Measurements from ENCODE around the gene ABCC2.

Gene ABCC2

GRCh38 chr10:99765672-99766301 lies 16.7 kb upstream of the ABCC2 start:
- TF ChIP-seq, protein P1, sequence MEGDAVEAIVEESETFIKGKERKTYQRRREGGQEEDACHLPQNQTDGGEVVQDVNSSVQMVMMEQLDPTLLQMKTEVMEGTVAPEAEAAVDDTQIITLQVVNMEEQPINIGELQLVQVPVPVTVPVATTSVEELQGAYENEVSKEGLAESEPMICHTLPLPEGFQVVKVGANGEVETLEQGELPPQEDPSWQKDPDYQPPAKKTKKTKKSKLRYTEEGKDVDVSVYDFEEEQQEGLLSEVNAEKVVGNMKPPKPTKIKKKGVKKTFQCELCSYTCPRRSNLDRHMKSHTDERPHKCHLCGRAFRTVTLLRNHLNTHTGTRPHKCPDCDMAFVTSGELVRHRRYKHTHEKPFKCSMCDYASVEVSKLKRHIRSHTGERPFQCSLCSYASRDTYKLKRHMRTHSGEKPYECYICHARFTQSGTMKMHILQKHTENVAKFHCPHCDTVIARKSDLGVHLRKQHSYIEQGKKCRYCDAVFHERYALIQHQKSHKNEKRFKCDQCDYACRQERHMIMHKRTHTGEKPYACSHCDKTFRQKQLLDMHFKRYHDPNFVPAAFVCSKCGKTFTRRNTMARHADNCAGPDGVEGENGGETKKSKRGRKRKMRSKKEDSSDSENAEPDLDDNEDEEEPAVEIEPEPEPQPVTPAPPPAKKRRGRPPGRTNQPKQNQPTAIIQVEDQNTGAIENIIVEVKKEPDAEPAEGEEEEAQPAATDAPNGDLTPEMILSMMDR (IDR thresholded peaks at IDR 0.05) = no peak

GRCh38 chr10:99766302-99766681 lies 16.1 kb upstream of the ABCC2 start:
- TF ChIP-seq, protein P1 (IDR thresholded peaks at IDR 0.05) = no peak

DNA sequence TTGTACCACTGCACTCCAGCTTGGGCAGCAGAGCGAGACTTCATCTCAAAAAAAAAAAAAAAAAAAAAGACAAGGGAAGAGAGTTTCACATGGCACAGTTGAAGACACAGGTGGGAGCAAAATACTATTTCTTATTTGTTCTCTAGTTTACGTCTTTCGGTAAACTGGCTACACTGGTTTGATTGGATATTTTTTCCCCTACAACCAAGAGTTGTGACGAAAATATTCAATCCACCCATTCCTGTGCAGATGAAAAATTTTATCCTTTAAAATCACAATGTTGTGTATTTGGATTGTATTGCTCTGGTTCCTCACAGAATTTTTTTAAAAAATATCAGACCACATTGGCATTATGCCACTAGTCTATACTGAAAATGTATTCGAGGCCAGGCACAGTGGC lies 14.5 kb upstream of the ABCC2 start:
- TF ChIP-seq, protein P1 (IDR thresholded peaks at IDR 0.05) = no peak

GRCh38 chr10:99768556-99768955 lies 13.9 kb upstream of the ABCC2 start:
- TF ChIP-seq, protein P1 (IDR thresholded peaks at IDR 0.05) = no peak

DNA sequence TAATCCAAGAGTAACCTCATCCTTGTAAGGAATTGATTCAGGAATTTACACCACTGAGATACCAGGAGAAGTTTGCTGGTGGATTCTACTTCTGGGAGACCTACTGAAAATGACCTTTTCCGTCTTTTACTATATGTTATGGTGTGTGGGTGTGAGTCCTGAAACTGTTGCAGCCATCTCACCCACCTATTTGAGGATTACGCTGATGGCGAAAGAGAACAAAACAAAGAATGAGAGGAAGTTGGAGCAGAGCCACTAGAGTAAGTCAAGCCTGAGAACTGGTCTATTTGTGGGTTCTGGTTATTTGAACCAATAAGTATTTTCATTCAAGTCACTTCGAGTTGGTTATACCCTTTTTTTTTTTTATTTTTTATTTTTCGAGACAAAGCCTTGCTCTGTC lies 12.7 kb upstream of the ABCC2 start:
- TF ChIP-seq, protein P1 (IDR thresholded peaks at IDR 0.05) = no peak

DNA sequence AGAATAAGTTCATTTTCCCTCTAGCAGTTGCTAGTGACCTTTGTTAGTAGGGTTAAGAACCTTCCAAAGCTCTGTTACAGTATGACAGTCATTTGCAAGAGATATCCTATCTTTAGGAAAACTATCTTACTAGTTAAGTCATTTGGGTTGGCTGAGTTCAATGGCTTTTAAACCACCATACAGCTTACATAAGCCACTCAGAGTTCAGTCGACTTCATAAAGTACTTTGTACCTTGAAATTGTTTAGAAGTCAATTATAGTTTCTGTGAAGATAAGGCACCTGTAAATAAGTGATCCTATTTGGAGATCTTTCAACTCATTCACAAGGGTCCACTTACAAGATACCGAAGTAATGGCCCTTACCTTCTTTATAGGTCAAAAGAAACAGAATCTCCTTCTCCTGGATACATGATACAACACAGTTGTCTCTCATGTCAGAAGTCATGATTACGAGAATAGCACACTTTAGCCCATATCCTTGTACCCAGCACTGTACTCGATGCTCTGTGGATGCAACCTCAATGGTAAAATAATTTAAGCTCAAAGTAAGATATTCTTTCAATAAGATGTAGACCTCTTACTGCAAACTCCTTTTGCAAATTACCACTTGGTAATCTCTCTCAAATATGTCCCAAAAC lies 11.9 kb upstream of the ABCC2 start:
- TF ChIP-seq, protein P1 (IDR thresholded peaks at IDR 0.05) = no peak

DNA sequence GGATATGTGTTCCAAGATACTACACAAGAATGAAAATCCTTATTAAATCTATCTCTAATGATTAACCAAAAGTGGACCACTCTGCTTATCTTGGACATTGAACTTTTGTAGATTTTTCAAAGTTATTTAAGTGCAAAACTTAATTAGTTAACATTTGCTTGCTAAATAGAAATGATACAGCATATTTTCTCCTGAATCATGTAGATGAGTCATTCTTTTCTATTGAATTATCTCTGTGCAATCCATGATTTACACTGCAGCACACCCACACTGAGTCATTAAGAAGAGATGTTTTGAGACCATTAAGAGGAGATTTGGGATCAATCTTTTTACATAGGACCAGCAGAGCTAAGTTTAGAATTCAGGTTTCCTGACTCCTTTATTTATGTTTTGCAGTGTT lies 6.6 kb upstream of the ABCC2 start:
- TF ChIP-seq, protein P1 (IDR thresholded peaks at IDR 0.05) = no peak
